Measurements from ENCODE around the gene DDIT3. TPM values are rescaled to one million over a fixed set of nuclear protein-coding genes. Genes with fewer than 3 reads are reported as not detected.

The DDIT3 gene
- total and polyA plus RNA-seq, 2 of the 13 experiments (the other 11 are each of a cell fraction or from before 2014, with no cell fraction given): 27.5 to 48.7 TPM

- TF ChIP-seq ZNF790 (CRISPR knock-in tag; IDR thresholded peaks at IDR 0.05; ENCODE audit: borderline replicate concordance): no peak
- TF ChIP-seq FOXA3 (CRISPR knock-in tag; IDR thresholded peaks at IDR 0.05): no peak
- TF ChIP-seq ZNF570 (CRISPR knock-in tag; IDR thresholded peaks at IDR 0.05; ENCODE audit: borderline replicate concordance): no peak
- no peak for TF ChIP-seq RCOR2 (CRISPR knock-in tag; IDR thresholded peaks at IDR 0.05)
- TF ChIP-seq, protein P1, sequence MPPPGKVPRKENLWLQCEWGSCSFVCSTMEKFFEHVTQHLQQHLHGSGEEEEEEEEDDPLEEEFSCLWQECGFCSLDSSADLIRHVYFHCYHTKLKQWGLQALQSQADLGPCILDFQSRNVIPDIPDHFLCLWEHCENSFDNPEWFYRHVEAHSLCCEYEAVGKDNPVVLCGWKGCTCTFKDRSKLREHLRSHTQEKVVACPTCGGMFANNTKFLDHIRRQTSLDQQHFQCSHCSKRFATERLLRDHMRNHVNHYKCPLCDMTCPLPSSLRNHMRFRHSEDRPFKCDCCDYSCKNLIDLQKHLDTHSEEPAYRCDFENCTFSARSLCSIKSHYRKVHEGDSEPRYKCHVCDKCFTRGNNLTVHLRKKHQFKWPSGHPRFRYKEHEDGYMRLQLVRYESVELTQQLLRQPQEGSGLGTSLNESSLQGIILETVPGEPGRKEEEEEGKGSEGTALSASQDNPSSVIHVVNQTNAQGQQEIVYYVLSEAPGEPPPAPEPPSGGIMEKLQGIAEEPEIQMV (CRISPR knock-in tag; IDR thresholded peaks at IDR 0.05; ENCODE audit: low read depth): no peak
- TF ChIP-seq ZNF580 (CRISPR knock-in tag; IDR thresholded peaks at IDR 0.05; ENCODE audit: borderline replicate concordance, low read depth): no peak
- no peak for TF ChIP-seq HDAC6 (IDR thresholded peaks at IDR 0.05; ENCODE audit: low read depth, low read length)
- no peak for TF ChIP-seq PITX1 (CRISPR knock-in tag; IDR thresholded peaks at IDR 0.05)
- no peak for TF ChIP-seq ZNF572 (CRISPR knock-in tag; IDR thresholded peaks at IDR 0.05)
- no peak for TF ChIP-seq NFATC3 (CRISPR knock-in tag; IDR thresholded peaks at IDR 0.05)
- 0 out of 2 replicates have a peak, but pooled peaks have one; percentile 19 for TF ChIP-seq ZMYM4 (CRISPR knock-in tag; IDR thresholded peaks at IDR 0.05)
- TF ChIP-seq, protein P2, sequence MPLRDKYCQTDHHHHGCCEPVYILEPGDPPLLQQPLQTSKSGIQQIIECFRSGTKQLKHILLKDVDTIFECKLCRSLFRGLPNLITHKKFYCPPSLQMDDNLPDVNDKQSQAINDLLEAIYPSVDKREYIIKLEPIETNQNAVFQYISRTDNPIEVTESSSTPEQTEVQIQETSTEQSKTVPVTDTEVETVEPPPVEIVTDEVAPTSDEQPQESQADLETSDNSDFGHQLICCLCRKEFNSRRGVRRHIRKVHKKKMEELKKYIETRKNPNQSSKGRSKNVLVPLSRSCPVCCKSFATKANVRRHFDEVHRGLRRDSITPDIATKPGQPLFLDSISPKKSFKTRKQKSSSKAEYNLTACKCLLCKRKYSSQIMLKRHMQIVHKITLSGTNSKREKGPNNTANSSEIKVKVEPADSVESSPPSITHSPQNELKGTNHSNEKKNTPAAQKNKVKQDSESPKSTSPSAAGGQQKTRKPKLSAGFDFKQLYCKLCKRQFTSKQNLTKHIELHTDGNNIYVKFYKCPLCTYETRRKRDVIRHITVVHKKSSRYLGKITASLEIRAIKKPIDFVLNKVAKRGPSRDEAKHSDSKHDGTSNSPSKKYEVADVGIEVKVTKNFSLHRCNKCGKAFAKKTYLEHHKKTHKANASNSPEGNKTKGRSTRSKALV (CRISPR knock-in tag; IDR thresholded peaks at IDR 0.05): no peak
- TF ChIP-seq, protein P3, sequence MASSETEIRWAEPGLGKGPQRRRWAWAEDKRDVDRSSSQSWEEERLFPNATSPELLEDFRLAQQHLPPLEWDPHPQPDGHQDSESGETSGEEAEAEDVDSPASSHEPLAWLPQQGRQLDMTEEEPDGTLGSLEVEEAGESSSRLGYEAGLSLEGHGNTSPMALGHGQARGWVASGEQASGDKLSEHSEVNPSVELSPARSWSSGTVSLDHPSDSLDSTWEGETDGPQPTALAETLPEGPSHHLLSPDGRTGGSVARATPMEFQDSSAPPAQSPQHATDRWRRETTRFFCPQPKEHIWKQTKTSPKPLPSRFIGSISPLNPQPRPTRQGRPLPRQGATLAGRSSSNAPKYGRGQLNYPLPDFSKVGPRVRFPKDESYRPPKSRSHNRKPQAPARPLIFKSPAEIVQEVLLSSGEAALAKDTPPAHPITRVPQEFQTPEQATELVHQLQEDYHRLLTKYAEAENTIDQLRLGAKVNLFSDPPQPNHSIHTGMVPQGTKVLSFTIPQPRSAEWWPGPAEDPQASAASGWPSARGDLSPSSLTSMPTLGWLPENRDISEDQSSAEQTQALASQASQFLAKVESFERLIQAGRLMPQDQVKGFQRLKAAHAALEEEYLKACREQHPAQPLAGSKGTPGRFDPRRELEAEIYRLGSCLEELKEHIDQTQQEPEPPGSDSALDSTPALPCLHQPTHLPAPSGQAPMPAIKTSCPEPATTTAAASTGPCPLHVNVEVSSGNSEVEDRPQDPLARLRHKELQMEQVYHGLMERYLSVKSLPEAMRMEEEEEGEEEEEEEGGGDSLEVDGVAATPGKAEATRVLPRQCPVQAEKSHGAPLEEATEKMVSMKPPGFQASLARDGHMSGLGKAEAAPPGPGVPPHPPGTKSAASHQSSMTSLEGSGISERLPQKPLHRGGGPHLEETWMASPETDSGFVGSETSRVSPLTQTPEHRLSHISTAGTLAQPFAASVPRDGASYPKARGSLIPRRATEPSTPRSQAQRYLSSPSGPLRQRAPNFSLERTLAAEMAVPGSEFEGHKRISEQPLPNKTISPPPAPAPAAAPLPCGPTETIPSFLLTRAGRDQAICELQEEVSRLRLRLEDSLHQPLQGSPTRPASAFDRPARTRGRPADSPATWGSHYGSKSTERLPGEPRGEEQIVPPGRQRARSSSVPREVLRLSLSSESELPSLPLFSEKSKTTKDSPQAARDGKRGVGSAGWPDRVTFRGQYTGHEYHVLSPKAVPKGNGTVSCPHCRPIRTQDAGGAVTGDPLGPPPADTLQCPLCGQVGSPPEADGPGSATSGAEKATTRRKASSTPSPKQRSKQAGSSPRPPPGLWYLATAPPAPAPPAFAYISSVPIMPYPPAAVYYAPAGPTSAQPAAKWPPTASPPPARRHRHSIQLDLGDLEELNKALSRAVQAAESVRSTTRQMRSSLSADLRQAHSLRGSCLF (CRISPR knock-in tag; IDR thresholded peaks at IDR 0.05; ENCODE audit: borderline replicate concordance): no peak
- TF ChIP-seq ZNF335 (CRISPR knock-in tag; IDR thresholded peaks at IDR 0.05): 0 out of 2 replicates have a peak, but pooled peaks have one; percentile 8
- TF ChIP-seq ZBTB21 (CRISPR knock-in tag; IDR thresholded peaks at IDR 0.05): no peak
- TF ChIP-seq, protein P4, sequence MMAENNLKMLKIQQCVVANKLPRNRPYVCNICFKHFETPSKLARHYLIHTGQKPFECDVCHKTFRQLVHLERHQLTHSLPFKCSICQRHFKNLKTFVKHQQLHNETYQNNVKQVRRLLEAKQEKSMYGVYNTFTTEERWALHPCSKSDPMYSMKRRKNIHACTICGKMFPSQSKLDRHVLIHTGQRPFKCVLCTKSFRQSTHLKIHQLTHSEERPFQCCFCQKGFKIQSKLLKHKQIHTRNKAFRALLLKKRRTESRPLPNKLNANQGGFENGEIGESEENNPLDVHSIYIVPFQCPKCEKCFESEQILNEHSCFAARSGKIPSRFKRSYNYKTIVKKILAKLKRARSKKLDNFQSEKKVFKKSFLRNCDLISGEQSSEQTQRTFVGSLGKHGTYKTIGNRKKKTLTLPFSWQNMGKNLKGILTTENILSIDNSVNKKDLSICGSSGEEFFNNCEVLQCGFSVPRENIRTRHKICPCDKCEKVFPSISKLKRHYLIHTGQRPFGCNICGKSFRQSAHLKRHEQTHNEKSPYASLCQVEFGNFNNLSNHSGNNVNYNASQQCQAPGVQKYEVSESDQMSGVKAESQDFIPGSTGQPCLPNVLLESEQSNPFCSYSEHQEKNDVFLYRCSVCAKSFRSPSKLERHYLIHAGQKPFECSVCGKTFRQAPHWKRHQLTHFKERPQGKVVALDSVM (CRISPR knock-in tag; IDR thresholded peaks at IDR 0.05): no peak
- no peak for TF ChIP-seq SRSF1 (optimal IDR thresholded peaks at IDR 0.05; ENCODE audit: low read depth, low read length)
- TF ChIP-seq, protein P5, sequence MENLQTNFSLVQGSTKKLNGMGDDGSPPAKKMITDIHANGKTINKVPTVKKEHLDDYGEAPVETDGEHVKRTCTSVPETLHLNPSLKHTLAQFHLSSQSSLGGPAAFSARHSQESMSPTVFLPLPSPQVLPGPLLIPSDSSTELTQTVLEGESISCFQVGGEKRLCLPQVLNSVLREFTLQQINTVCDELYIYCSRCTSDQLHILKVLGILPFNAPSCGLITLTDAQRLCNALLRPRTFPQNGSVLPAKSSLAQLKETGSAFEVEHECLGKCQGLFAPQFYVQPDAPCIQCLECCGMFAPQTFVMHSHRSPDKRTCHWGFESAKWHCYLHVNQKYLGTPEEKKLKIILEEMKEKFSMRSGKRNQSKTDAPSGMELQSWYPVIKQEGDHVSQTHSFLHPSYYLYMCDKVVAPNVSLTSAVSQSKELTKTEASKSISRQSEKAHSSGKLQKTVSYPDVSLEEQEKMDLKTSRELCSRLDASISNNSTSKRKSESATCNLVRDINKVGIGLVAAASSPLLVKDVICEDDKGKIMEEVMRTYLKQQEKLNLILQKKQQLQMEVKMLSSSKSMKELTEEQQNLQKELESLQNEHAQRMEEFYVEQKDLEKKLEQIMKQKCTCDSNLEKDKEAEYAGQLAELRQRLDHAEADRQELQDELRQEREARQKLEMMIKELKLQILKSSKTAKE (CRISPR knock-in tag; IDR thresholded peaks at IDR 0.05; ENCODE audit: borderline replicate concordance): no peak
Measured at GRCh38 chr12:57519796-57520052, 590 bp downstream of the DDIT3 start (continued).

Measured in HepG2 (cell line).